HG03196 (cell line): ENCODE measurements around the gene DDN.

ENCODE experiments used
- ATAC-seq: cut with Tn5 transposase; IDR thresholded peaks from one replicate; pipeline ENCODE4 v1.9.1; 2021; ENCODE audit not compliant: unreplicated experiment

Gene DDN

DNA sequence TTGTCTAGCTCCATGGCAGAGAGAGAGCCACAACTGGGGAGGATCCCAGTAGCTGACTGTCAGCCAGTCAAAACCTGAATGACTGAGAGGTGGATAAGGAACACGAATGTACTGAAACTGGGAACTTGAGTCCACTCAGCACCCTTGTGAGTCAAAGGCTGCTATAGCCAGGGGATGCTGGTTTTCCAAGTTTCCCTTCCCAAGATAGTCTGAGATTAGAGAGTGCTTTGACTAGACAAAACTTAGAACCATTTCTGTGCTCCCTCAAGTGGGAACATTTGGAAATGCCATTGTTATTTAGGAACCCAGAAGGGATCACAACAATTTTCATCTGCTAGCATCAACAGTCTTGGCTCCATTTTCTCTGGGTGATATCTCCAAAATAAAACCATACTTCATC is 15.4 kb upstream of the DDN start:
- no peak for ATAC-seq

DNA sequence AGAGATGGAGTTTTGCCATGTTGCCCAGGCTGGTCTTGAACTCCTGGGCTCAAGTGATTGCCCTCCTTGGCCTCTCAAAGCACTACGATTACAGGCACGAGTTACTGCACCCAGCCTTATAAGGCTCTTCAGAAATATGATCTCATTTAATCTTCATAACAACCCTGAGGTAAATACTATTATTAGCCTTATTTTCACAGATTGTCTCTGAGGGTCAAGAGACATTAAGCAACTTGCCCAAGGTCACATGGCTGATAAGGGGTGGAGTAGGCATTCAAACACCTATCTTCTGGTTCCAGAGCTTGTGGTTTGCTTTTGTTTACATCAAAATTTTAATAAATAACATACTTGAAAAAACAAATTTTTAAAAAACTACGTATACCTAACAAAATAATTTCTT is 14.3 kb upstream of the DDN start:
- ATAC-seq: no peak

DNA sequence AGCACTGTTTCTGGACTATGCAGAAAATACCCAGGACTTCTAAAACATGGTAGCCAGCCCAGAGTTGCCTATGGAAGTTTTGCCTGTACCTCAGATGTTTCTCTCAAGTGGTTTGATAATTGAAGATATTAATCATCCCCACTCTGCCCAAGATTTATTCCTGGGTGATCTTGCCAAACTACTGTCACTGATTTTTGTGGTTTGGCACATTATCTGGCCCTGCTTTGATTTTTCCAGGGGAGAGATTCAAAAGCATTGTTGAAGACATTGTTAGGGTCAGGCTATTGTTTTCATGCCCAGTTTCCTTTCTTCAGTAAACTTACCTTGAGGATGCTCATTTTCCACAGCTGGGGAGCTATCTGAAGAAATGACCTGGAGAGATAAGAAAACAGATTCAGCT is 13.6 kb upstream of the DDN start:
- ATAC-seq: no peak

DNA sequence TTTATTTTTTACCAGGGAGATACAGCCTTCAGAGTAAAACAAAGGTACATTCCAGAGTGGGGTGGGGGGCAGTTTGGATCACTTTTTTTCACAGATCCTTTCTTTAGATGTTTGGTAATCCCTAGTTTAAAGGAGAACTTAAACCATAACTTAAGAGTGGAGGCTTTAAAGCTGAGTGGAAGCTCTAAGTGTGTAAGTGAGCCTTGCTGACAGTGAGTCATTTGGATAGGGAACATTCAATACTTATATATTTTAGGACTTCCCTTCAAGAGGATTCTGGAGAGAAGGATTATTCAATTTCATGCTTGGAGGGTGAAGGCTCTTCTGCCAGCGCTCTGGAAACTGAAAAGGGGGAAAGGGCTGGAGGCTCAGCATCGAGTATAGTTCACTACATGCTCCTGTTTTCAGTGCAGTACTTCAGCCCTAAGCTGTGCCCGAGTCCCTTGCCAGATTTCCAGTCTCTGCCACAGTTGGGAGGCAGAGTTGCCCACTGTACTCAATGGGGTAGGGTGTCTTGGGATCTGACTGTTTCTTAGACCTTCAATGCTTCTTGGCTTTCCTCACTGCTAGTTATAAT is 11.0 kb upstream of the DDN start:
- ATAC-seq: no peak

DNA sequence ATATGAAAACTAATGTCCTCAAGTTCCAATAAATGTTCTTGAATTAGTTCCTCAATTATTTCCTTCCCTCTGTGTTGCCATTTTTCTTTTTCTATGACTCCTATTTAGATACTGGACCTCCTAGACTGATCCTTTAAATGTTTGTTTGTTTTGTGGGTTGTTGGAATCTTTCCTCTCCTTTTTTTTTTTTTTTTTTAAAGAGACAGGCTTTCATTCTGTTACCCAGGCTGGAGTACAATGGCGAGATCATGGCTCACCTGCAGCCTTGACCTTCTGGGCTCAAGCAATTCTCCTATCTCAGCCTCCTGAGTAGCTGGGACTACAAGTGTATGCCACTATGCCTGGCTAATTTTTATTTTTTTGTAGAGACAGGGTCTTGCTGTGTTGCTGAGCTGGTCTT is 9.8 kb upstream of the DDN start:
- ATAC-seq: no peak

DNA sequence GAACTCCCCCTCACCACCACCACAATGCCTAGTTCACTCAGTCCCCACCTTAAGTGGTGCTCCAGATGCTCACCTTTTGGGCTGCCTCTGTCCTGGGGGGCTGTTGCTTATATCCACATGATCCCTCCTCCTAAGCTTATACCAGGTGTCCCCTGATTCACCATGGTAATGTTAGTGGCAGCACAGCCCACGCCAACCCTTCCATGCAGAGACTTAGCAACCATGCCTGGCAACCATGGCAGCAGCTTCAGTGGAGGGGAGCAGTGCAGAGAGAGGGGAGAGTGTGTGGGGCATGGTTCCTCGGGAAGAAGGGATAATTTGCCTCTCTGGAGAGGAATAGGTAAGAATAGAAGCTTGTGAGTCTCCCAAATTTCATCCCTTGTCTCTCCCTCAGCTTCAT is 1.2 kb upstream of the DDN start:
- no peak for ATAC-seq

DNA sequence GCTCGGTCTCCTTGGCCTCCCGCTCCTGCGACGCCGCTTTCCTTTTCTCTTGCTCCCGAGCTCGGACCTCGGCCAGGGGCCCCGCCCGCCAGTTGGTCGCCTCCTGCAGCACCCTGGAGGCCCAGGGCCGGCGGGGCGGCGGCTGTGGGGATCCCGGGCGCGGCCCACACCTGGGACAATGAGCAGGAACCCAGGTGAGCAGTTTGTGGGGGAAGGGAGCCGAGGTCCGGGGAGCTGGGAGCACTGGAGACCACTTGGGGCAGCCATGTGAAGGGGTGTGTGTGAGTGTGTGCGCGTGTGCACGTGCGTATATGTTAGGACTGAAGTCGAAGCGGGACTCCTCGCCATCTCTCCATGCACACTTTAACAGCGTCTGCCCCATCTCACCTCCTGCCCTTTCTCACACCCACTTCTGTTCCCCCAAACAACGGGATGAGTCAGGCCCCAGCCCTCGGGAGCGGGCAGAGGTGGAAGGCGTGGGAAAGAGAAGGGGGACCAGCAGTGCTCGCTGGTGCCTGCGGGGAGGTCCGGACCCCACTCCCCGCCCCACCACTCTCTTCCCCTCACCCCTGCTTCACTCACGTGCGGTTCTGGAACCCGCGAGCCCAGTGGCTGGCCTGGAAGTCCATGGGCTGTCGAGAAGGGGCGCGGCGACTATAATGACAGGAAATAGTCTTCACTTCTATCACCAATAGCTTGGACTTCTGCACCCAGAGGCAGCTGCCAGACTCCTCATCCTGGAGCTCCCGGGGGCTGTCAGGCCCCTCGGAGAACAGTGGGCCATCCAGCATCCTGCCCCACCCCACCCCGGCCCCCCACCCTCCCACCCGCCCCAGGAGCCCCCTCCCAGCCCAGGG is 450 bp downstream of the DDN start:
- ATAC-seq: peak; percentile 20

DNA sequence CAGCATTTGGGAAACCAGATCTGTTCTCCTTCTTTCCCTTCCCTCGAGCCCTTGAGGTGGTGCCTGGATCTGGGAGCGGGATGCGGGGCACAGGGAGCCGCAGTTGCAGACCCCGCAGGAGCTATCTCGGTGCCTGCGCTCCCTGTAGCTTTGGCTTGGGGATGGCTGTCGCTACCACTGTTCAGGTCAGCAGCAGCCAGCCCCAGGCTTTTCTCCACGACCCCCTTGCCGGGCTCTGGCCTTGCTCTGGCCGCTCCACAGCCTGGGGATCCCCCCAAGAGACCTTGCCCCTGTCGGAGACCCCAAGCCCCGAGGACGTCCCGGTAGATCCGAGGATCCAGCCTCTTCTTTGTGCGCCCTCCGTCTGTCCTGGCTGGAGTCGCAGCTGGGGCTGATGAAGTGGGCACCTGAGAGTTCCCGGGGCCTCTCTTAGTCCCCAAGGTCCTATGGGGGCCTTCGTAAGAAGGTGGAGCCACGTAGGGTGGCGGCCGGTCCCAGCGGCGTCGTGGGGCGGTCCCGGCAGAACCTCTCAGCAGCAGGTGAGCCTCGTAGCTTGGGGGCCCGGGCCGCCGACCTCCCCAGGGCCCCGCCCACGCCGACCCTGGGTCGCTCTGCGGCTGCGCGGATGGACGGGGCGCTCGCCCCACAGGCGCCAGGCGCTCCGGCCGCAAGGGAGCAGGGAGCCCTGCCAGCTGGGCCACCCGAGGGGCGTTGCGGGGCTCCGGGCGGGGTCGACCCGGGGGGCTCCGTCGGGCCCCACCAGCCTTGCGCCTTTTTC is 1.3 kb downstream of the DDN start:
- peak; percentile 33 for ATAC-seq

DNA sequence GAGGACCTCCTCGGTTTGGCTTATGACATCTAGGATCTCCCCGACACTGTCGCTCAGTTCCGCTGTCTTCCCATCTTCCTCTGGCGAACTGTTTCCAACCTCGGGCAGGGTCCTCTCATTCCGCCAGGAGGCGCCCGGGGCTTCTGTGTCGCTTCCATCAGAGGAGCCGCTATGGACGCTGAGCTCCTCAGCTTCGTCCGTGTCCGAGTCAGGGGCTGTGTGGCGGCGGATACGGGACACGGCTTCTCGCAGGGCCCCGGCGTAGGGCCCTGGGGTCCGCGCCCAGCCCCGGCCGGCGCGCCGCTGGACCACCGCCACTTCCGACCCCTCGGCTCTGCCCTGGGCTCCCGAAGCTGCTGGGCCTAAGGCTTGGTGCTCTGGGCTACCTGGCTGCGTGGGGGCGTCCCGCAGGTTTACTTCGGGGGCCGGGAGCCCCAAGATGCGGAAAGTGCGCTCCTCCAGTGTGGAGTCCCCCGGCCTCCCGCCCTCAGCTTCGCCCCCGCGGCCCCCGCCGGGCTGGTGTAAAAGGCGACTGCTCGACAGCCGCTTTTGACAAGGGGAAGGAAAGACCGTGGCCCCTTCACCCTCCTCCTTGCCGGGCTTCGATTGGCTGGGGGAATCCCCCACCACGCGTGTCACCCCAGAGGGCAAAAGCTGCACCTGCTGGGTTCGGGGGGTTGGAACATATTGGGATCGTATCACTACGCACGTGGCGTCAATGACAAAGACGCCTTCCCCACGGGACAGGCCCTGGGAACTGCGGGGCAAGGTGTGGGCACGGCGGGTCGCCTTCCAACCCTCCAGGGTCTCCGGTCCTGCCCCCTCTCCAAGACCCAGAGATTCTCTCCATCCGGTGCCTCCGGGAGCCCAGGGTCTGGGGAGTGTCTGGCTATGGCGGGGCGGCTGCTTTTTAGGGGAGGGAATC is 2.1 kb downstream of the DDN start:
- no peak for ATAC-seq

DNA sequence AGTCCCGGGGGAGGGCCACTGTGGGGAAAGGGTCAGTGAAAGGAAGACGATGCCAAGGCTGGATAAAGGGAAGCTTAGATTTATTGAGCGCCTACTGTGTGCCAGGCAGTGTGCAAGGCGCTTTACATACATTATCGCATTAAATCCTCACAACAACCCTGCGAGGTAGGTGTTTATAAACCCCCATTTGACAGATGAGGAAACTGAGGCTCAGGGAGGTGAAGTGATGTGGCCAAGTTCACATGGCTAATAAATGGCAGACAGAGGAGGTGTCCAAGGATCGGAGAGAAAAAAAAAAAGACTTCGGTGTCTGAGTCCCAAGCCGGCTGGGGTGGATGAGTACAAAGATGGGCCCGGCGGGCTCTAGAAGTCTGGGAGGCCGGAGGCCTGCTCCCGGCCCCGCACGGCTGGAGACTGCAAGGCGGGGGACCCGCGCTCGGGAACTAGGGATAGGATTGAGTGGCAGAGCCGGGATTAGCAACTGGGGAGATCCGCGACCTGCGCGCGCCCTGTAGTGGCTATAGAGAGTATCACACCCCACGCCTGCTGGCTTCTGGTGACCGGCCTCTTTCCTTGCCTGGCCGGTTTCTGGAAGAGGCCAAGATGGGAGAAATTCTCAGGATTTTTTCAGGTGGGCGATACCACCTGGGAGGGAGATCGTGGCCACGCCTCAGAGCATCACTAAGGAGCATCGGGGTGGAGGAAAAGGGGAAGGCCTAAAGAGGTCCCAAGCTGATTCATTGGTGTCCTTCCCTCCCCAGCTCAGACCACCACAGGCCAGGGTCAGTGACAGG is 3.9 kb downstream of the DDN start:
- ATAC-seq: no peak

DNA sequence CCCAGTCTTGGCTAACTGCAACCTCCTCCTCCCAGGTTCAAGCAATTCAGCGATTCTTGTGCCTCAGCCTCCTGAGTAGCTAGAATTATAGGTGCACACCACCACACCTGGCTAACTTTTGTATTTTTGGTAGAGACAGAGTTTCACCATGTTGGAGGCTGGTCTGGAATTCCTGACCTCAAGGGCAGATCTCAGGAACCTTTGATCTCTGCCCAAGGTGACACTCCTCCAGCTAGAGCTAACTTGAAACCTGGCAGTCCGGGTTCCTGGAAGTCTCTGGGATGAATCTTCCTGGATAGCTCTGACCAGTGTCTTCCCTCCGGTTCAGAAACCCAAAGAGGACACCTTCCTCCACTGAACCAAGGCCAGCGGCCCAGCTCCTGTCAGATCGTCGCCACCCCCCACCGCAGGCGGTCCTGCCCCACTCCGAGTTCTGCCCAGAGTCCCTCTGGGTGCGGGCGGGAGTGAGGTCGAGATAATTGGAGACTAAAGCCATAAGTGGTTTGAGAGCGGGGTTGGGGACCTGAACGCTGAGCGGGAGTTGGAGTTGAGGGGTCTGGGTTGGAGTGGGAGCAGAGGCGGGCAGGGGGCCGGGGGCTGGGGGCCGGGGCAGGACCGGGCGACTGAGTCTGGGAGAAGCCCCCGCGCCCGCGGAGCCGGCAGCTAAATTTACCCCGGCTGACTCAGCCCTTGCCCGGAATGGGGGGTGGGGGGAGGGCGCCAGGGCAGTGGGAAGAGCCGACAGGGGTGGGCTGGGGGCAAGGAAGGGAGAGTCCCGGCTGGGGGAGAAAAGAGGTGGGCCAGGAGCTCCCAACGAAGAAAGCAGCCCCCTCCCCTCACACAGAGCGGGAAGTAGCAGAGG is 4.7 kb downstream of the DDN start:
- ATAC-seq: no peak

DNA sequence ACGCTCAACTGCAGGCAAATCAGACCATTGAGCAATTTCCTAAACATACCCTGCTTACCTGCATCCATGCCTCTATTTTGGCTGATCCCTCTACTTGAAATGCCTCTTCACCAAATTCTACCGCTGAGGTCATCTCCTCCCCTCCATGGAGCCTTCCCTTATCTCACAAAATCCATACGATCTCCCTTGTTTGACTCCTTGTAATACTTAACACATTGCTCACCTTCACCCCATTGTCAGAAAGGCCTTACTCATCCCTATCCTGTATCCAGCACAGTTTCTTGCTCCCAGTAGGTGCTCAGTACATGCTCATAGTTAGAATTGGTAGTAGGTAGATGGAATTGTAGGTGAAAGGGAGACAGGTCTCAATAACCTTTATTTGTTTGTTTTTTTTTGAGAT is 5.4 kb downstream of the DDN start:
- ATAC-seq: no peak

DNA sequence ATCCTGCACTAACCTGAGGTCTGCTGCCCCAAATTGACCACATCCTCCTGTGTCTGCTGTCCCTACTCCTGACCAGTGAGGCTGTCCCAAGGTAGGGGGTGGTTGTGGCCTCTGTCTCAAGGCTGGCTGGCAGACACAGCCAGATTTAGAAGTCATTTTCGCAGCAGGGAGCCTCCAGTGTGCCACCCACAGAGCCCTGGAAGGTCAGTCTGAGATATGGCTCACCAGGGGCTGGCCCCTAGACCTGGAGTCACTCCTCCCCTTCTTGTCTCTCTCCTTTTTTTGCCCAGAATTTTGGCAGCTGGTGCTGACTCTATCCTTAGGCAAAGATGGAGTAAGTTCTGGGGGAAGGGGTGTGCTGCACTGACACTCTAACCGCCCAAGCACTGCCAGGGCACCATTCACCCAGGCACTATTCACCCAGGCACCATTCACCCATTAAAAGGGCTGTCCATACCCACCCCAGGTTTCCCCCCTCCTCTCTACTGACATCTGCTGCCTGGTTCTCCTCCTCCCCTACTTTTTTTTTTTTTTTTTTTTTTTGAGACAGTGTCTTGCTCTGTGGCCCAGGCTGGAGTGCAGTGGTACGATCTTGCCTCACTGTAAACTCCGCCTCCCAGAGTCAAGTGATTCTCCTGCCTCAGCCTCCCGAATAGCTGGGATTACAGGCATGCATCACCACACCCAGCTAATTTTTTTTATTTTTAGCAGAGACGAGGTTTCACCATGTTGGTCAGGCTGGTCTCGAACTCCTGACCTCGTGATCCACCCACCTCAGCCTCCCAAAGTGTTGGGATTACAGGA is 7.7 kb downstream of the DDN start:
- ATAC-seq: no peak

DNA sequence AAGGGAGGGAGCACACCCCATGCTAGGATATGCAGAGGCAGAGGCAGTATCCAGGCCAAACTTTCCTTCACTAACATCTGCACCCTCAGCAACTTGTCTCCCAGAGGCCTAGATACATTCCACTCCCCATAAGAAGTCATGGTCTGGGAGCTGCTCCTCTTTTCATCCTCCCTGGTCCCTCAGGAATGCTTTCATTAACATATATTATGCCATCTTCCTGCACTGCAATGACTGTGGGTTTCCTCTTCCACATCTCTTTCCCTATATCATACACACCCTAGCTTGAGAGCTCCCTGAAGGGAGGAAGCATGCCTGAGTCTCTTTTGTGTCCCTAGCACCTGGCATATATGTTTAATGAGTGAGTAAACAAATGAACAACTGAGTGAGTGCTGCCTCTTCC is 8.6 kb downstream of the DDN start:
- ATAC-seq: no peak

DNA sequence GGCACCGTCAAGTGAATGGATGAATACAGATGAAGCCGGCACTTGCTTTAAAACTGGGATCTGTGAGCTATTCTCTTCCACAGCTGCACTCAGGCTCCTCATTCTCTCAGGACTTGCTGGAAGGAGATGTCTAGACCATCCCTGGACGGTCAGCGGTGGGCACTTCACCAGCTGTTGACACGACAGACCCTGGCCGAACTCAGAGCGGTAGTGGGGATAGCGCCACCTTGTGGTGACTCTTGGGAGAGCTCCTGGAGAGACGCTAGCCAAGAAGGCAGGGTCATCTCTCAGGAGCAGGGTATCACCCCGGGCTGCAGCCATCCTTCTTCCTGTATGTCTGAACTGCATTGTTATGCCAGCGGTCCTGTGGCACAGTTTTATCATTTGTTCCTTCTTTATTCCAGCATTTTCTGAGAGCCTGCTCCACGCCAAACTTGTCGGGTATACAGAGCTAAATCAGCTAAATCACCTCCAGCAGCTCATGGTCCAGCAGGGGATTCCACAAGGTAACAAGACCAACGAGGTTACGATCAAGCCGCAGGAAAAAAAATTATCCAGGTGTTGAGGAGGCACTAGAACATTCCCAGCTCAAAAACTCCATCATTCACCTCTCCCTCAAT is 11.0 kb downstream of the DDN start:
- no peak for ATAC-seq

DNA sequence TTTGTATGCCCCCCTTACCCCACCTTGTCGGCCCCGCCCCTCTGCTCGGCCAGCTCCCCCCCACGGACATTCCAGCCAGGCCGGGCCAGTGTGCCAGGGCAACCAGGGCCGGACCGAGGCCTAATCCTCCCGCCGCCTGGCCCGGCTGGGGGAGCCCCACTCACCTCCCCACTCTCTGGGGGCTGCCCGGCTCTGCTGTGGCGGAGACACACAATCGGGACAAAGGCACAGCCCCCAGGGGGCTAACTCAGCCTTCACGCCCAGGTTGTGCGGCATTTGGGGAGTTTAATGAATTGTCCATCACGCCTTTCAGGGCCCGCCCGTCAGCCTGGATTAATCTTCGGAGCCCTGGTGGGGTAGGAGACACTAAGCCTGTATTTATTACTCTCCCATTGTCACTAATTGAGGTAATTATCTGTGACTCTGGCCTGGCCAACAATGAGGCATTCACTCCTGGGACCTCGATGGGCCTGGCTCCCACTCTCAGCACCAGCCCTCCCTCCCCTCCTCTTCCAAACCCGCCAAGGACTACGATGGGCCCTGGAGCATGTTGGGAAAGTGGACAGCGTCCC is 12.4 kb downstream of the DDN start:
- no peak for ATAC-seq

DNA sequence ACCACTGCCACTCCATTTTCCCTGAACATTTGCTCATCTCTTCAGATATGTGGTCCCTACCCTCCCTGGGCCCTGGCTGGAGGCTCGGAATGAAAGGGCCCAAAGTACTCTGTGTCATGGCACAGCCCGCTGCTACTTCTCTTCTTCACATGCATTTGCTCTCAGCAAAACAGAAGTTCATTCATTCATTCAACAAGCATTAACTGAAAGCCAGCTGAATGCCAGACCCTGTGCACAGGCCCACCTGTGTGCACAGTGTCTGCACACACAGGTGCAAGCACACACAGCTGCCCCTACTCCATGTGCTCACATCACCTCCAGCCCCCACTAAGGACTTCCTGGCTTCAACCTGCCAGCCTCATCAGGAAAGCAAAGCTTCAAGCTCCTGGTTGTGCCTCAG is 13.3 kb downstream of the DDN start:
- ATAC-seq: no peak

DNA sequence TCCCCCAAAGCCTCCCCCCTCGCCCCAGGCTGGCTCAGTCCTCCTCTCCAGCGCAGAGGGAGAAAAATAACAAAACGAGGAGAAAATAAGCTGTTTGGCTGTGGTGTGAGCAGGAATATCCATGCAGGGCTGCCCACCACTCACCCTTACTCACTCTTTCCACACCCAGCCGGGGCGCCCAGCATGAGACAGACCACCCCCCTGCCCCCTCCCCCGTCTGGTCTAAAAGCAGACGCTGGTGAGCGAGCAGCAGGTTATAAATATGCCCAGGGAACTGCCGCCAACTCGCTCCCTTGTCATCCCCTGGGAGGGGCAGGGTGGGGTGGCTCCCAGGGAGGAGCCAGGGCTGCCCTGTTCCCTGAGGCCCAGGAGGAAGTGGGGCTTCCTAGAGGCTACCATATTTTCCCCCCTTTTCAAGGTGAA is 13.7 kb downstream of the DDN start:
- no peak for ATAC-seq
